Inflammatory macrophage treated with lipopolysaccharide for 4 hours (primary cell): Measurements from ENCODE around the gene DLL1.
"Not testable (repeated sequence)": the region's sequence is repeated elsewhere in the genome, so short reads cannot be mapped to it uniquely, and the experiment has no call there.

Experiments
- DNase-seq: peaks from one replicate; pipeline ENCODE4 v3.0.0-alpha.2; 2020

Gene DLL1

GRCh38 chr6:170266061-170266825 lies 24.6 kb downstream of the DLL1 start:
- peak; percentile 83 for DNase-seq

- DNase-seq, result no peak
These were observed 25.2 kb downstream of the DLL1 start for GRCh38 chr6:170265655-170266054.

GRCh38 chr6:170264644-170265043 lies 26.2 kb downstream of the DLL1 start:
- not testable (repeated sequence) for DNase-seq

- DNase-seq, result no peak
These were observed 26.8 kb downstream of the DLL1 start for GRCh38 chr6:170264086-170264485.

- no peak for DNase-seq
These were observed 27.5 kb downstream of the DLL1 start for GRCh38 chr6:170263410-170263809.

GRCh38 chr6:170262489-170263088 lies 28.3 kb downstream of the DLL1 start:
- no peak for DNase-seq

GRCh38 chr6:170261643-170262488 lies 29.0 kb downstream of the DLL1 start:
- no peak for DNase-seq

GRCh38 chr6:170260686-170261085 lies 30.2 kb downstream of the DLL1 start:
- no peak for DNase-seq

- DNase-seq, result no peak
These were observed 31.6 kb downstream of the DLL1 start for GRCh38 chr6:170259278-170259677.

GRCh38 chr6:170258407-170258806 lies 32.5 kb downstream of the DLL1 start:
- DNase-seq, result peak; percentile 9

GRCh38 chr6:170257376-170257775 lies 33.5 kb downstream of the DLL1 start:
- DNase-seq, result no peak

- no peak for DNase-seq
These were observed 34.2 kb downstream of the DLL1 start for GRCh38 chr6:170256641-170257040.

- no peak for DNase-seq
These were observed 35.3 kb downstream of the DLL1 start for GRCh38 chr6:170255426-170256125.

- no peak for DNase-seq
These were observed 36.3 kb downstream of the DLL1 start for GRCh38 chr6:170254315-170255213.

GRCh38 chr6:170253910-170254269 lies 37.0 kb downstream of the DLL1 start:
- DNase-seq, result no peak

GRCh38 chr6:170253226-170253909 lies 37.5 kb downstream of the DLL1 start:
- no peak for DNase-seq

- DNase-seq, result no peak
These were observed 38.9 kb downstream of the DLL1 start for GRCh38 chr6:170251776-170252571.

GRCh38 chr6:170250981-170251775 lies 39.7 kb downstream of the DLL1 start:
- no peak for DNase-seq

- DNase-seq, result no peak
These were observed 40.4 kb downstream of the DLL1 start for GRCh38 chr6:170250455-170250854.

- DNase-seq, result no peak
These were observed 41.1 kb downstream of the DLL1 start for GRCh38 chr6:170249817-170250216.
